Colonic mucosa (tissue), 4 donors: ENCODE measurements around the gene ZNF865. TPM values are rescaled to one million over a fixed set of nuclear protein-coding genes. Genes with fewer than 3 reads are reported as not detected.
A peak's percentile ranks its signal among the peaks of the same experiment; 100 is the strongest.

Source experiments
- DNase-seq: peaks from one replicate; pipeline ENCODE4 v3.0.0-alpha.2; 2020
- H3K27ac ChIP-seq: fragments of 200-600 bp; one replicate; pipeline ENCODE4 v1.8.0; 2021
- H3K27me3 ChIP-seq: fragments of 200-600 bp; one replicate; pipeline ENCODE4 v1.8.0; 2021
- H3K36me3 ChIP-seq: fragments of 200-600 bp; one replicate; pipeline ENCODE4 v1.8.0; 2021
- H3K4me1 ChIP-seq: fragments of 200-600 bp; one replicate; pipeline ENCODE4 v1.8.0; 2021; ENCODE audit warnings: mild to moderate bottlenecking
- H3K4me3 ChIP-seq: fragments of 200-600 bp; one replicate; pipeline ENCODE4 v1.8.0; 2021
- H3K9ac ChIP-seq, 2 donors: one replicate each; pipeline ENCODE4 v1.7.0; 2013; ENCODE audit warnings: control low read depth in 2 of 2, low read depth in 2 of 2, low read length in 2 of 2
- H3K9me3 ChIP-seq: fragments of 200-600 bp; one replicate; pipeline ENCODE4 v1.8.0; 2021
- CTCF ChIP-seq: fragments of 200-600 bp; IDR thresholded peaks from one replicate; pipeline ENCODE4 v1.8.0; 2022; ENCODE audit warnings: antibody characterized with exemption, mild to moderate bottlenecking
- intact Hi-C: fragments of 100-400 bp; cut with DNase I; formaldehyde crosslinking; loops from one replicate; pipeline ENCODE4 v1.14.1; 2022
- total RNA-seq, 2 donors: library from RNA; stranded (reverse); fragmentation: NEBNext Ultra II Directional in 1 of 2; extraction: Animal tissue kit (Norgen Biotek cat#: 25700) in 1 of 2; gene quantifications; one replicate each; pipeline ENCODE4 v1.2.1, GENCODE V29; 2021
- donor health status: healthy.
- donor health status: DM: no; HTN: no; CAD: no.
- donor health status: DM: no; HTN: no; CAD: no.

The ZNF865 gene
- total RNA-seq, 2 donors from 2014 or later: 12.9 to 13.1 TPM

- H3K4me1 ChIP-seq: no peaks in the 10 kb centered on the region
- peak overlapping the region; percentile 61 for H3K4me3 ChIP-seq
- intact Hi-C loops: no loop called here
- H3K36me3 ChIP-seq: no peaks in the 10 kb centered on the region
- no peak for TF ChIP-seq CTCF
- H3K27me3 ChIP-seq: no peaks in the 10 kb centered on the region
- peak overlapping the region; percentile 96 for H3K27ac ChIP-seq
- peak overlapping the region; percentile 79 to 84 for H3K9ac ChIP-seq
- no peaks in the 10 kb centered on the region for H3K9me3 ChIP-seq
- DNase-seq: no peak
Observed at GRCh38 chr19:55600662-55601028, 4.8 kb upstream of the ZNF865 start.

GRCh38 chr19:55601084-55601483 is 4.4 kb upstream of the ZNF865 start:
- Histone ChIP-seq H3K4me1 (no peaks in the 10 kb centered on the region), H3K27ac (peak overlapping the region; percentile 96), H3K4me3 (peak overlapping the region; percentile 61), H3K36me3 (no peaks in the 10 kb centered on the region), H3K27me3 (no peaks in the 10 kb centered on the region), H3K9me3 (no peaks in the 10 kb centered on the region), H3K9ac (peak overlapping the region; percentile 79 to 84)
- DNase-seq: peak; percentile 28
- intact Hi-C loops: no loop called here
- no peak for TF ChIP-seq CTCF

- TF ChIP-seq CTCF: no peak
- no peak for DNase-seq
- Histone ChIP-seq H3K27ac (no peak overlapping the region), H3K4me1 (peaks cover 7% of the 10 kb centered on the region), H3K36me3 (no peaks in the 10 kb centered on the region), H3K9ac (no peak overlapping the region), H3K27me3 (no peaks in the 10 kb centered on the region), H3K9me3 (no peaks in the 10 kb centered on the region), H3K4me3 (no peak overlapping the region)
- intact Hi-C loops: no loop called here
Observed at GRCh38 chr19:55602104-55603001, 3.1 kb upstream of the ZNF865 start.

GRCh38 chr19:55603115-55603514 is 2.3 kb upstream of the ZNF865 start:
- no peak overlapping the region for H3K9ac ChIP-seq
- H3K27ac ChIP-seq: no peak overlapping the region
- no peak for TF ChIP-seq CTCF
- peaks cover 7% of the 10 kb centered on the region for H3K4me1 ChIP-seq
- H3K36me3 ChIP-seq: no peaks in the 10 kb centered on the region
- no peaks in the 10 kb centered on the region for H3K27me3 ChIP-seq
- no peak for DNase-seq
- intact Hi-C loops: no loop called here
- H3K9me3 ChIP-seq: no peaks in the 10 kb centered on the region
- H3K4me3 ChIP-seq: no peak overlapping the region

- H3K4me3 ChIP-seq: no peak overlapping the region
- peaks cover 7% of the 10 kb centered on the region for H3K4me1 ChIP-seq
- no peak for TF ChIP-seq CTCF
- intact Hi-C loops: no loop called here
- H3K36me3 ChIP-seq: no peaks in the 10 kb centered on the region
- peak overlapping the region; percentile 96 for H3K27ac ChIP-seq
- no peak overlapping the region for H3K9ac ChIP-seq
- H3K9me3 ChIP-seq: no peaks in the 10 kb centered on the region
- peak; percentile 60 for DNase-seq
- no peaks in the 10 kb centered on the region for H3K27me3 ChIP-seq
Observed at GRCh38 chr19:55603581-55604292, 1.7 kb upstream of the ZNF865 start.
